ENCODE results near the gene LYRM7. TPM values are rescaled to one million over a fixed set of nuclear protein-coding genes. Genes with fewer than 3 reads are reported as not detected.
"Not testable (repeated sequence)": the region's sequence is repeated elsewhere in the genome, so short reads cannot be mapped to it uniquely, and the experiment has no call there.

The LYRM7 gene
- total RNA-seq: 7.7 TPM
- long read RNA-seq, full-length matches to known transcripts: 36 of 49 reads
- long read RNA-seq, partial matches to known transcripts: 3 of 49 reads
- long read RNA-seq, other reads (novel, unspliced or antisense): 10 of 49 reads

DNA sequence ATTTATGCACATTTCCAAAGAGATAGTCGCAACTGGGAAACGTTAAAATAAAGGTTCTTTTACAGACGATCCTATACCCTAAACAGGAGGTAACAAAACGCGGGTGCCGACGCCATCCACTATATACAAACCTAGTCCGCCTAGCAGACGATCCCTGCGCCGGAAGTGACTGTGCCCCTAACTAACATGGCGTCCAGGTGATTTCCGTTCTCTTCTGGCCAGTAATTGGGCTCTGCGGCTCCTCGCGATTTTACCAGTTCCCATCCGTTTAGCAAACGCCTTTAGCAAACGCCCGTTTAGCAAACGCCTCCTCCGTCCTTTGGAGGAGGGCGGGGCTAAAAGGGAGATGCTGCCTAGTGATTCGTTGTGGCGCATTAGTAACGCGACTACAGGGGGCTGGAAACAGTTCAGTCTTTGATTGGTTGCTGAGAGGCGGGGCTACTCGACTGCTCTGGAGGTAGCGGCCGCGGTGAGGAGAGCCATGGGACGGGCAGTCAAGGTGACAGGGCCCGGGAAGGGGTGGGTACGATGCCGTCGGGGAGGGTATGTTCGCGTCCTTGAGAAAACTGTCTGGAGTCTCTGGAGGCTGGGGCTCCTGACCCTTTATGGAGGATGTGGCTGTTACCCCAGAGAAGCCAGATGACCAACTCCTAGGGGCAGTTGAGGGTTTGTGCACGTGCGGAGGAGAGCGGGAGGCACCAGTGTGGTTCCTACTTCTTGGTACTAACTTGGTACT is at the start of gene LYRM7:
TSS of gene LYRM7 (plus strand) at position 405 of the 736 bp plus-strand sequence. CDS start at position 482, 77 bp downstream.
- DNase-seq (ENCODE audit: low spot score): peak; percentile 93

DNA sequence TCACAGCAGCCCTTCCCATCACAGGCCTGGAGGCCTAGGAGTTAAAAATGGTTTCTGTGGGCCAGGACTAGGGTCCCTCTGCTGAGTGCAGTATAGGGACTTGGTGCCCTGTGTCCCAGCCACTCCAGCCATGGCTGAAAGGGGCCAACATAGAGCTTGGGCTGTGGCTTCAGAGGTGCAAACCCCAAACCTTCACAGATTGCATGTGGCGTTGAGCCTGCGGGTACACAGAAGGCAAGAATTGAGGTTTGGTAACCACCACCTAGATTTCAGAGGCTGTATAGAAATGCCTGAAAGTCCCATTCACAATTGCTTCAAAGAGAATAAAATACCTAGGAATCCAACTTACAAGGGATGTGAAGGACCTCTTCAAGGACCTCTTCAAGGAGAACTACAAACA is 43.5 kb upstream of the LYRM7 start:
- DNase-seq (ENCODE audit: low spot score): not testable (repeated sequence)

DNA sequence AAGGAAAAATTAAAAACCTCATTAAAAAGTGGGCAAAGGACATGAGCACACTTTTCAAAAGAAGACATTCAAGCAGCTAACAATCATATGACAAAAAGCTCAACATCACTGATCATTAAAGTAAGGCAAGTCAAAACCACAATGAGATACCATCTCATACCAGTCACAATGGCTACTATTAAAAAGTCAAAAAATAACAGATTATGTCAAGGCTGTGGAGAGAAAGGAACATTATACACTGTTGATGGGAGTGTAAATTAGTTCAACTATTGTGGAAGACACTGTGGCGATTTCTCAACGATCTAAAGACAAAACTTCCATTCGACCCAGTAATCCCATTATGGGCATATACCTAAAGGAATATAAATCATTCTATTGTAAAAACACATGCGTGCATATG is 41.4 kb upstream of the LYRM7 start:
- DNase-seq (ENCODE audit: low spot score): no peak

DNA sequence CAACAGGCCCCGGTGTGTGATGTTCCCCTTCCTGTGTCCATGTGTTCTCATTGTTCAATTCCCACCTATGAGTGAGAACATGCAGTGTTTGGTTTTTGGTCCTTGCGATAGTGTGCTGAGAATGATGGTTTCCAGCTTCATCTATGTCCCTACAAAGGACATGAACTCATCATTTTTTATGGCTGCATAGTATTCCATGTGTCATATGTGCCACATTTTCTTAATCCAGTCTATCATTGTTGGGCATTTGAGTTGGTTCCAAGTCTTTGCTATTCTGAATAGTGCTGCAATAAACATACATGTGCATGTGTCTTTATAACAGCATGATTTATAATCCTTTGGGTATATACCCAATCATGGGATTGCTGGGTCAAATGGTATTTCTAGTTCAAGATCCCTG is 37.7 kb upstream of the LYRM7 start:
- not testable (repeated sequence) for DNase-seq (ENCODE audit: low spot score)

DNA sequence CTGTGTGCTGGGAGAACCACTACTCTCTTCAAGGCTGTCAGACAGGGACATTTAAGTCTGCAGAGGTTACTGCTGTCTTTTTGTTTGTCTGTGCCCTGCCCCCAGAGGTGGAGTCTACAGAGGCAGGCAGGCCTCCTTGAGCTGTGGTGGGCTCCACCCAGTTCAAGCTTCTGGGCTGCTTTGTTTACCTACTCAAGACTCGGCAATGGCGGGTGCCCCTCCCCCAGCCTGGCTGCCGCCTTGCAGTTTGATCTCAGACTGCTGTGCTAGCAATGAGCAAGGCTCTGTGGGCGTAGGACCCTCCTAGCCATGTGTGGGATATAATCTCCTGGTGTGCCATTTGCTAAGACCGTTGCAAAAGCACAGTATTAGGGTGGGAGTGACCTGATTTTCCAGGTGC is 32.3 kb upstream of the LYRM7 start:
- DNase-seq (ENCODE audit: low spot score): not testable (repeated sequence)

DNA sequence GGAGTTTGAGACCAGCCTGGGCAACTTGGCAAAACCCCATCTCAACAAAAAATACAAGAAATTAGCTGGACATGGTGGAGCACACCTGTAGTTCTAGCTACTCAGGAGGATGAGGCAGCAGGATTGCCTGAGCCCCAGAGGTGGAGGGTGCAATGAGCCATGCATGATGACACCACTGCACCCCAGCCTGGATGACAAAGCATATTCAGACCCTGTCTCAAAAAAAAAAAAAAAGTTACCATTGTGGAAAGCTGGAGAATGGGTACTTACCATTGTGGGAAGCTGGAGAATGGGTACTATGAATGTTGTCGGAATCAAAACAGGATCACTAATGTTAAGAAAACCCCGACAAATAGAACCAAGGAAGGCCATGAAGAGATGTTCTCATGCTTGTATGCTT is 31.4 kb upstream of the LYRM7 start:
- no peak for DNase-seq (ENCODE audit: low spot score)

DNA sequence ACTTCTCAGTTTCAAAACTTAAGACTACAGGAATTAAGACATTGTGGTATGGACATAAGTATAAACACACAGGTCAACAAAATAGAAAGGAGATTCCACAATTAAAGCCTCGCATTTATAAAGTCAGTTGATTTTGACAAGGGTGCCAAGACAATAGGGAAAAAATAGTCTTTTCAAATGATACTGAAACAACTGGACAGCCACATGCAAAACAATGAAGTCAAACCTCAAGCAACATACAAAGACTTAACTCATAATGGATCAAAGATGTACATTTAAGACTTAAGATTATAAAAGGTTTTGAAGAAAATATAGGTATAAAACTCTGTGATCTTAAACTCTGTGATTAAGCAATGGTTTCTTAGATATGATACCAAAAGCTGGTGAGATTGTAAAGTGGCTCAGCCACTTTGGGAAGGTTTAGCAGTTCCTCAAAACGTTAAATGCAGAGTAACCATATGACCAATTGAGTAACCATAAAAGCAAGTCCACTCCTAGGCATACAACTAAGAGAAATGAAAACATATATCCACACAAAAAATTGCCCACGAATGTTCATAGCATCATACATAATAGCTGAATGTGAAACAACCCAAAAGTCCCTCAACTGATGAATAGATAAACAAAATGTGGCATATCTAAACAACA is 27.6 kb upstream of the LYRM7 start:
- no peak for DNase-seq (ENCODE audit: low spot score)

DNA sequence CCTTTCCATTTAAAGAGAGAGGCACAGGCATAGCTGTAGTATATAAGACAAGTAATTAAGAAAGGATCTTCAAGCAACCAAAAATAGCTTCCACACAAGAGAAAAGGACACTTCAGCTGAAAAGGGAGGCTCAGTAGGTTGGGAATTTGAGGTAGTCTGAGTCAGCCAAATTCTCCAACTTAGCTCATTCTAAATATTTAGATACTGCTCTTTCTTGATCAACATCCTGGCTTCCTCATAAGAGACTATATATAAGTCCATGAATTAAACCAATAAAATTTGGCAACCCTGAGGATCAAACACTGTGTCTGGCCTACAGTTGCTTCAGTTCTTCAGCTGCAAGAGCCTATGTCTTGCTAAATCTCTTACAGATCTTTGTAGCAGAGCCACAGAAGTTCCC is 23.5 kb upstream of the LYRM7 start:
- DNase-seq (ENCODE audit: low spot score): no peak

DNA sequence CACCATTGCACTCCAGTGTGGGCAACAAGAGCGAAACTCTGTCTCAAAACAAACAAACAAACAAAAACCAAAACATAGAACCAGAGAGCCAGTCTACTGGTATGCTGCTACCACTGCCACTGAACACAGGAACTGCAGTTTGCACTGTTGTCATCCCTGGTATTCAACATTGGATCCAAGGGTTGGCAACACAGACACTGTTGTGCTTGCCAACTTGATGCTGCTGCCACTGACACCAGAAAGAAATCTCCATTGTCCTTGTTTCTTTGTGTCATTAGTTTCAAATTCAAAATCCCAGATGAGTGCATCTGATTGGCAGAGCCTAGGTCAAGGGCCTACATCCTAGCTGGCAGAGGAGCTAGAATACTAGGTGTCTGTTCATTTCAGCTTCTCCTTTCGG is 21.9 kb upstream of the LYRM7 start:
- no peak for DNase-seq (ENCODE audit: low spot score)

DNA sequence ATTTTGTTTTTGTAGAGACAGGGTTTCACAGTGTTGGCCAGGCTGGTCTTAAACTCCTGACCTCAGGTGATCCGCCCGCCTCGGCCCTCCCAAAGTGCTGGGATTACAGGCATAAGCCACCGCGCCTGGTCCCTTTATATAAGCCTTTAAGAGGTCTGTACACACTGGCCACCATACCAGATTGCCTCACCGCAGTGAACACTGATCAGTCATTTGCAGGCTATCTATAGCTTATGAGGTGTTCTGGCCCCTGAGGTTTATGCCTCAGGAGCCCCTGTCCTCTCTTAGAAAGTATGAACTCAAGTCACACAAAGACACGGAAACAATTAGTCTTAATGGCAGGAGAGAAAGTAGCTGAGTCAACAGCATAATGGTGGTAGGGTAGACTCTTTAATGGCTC is 20.3 kb upstream of the LYRM7 start:
- DNase-seq (ENCODE audit: low spot score): no peak

DNA sequence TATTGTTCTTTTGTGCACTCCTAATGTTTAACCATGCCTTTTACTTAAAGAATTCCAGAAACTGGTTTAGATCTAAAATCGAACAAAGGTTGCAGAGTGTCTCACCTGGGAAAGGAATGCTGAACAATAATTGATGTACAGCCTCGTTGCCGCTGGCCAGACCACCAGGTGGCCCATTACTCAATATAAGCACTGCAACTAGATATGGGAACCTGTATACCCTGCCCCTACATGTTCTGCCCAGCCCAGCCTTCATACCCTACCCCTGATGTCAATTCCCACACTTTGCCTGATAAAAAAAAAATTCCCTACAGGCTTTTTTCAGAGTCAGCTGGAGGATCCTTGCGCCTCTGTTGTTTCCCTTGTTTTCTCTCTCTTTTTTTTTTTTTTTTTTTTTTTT is 19.5 kb upstream of the LYRM7 start:
- no peak for DNase-seq (ENCODE audit: low spot score)

DNA sequence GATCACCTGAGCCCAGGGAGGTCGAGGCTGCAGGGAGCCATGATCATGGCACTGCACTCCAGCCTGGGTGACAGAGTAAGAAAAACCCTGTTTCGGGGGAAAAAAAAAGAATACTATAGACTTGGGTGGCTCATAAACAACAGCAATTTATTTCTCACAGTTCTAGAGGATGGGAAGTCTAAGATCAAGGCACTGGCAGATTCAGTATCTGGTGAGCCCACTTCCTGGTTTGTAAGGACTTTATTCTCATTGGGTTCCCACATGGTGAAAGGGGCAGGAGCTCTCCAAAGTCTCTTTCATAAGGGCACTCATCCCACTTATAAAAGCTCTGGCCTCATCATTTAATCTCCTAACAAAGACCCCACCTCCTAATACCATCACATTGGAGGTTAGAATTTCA is 14.4 kb upstream of the LYRM7 start:
- no peak for DNase-seq (ENCODE audit: low spot score)

DNA sequence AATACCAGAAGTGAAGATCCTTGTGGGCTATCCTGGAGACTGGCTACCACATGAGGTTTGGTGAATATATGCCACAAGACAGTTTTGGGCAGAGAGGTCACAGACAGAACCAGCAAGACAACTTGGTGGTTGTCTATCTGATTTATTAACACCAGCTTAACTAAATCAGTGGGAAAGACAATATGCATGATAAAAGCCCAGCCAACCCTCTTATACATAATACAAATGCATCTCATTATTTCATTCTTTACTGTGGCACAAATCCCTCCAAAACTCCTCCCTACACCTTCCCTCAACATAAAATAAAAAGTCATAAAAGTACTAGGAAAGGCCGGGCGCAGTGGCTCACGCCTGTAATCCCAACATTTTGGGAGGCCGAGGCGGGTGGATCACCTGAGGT is 13.8 kb upstream of the LYRM7 start:
- no peak for DNase-seq (ENCODE audit: low spot score)

DNA sequence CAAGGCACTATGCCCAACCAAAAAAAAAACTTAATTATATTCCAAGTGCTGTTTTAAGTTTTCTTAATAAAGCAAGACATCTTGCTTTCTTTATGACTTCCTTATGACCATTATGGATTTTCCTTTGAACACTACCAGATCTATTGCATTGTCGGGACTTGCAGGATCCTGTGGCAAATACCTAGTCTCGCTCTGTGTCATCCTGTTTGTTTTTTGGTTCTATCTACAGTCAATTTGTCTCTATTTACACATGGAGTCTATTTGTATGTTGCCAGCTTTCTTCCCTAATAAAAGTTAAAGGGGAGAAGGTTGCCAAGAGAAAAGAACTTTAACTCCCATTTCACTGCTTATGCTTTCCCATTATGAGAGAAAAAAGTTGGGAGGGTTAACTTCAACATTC is 10.6 kb upstream of the LYRM7 start:
- no peak for DNase-seq (ENCODE audit: low spot score)

DNA sequence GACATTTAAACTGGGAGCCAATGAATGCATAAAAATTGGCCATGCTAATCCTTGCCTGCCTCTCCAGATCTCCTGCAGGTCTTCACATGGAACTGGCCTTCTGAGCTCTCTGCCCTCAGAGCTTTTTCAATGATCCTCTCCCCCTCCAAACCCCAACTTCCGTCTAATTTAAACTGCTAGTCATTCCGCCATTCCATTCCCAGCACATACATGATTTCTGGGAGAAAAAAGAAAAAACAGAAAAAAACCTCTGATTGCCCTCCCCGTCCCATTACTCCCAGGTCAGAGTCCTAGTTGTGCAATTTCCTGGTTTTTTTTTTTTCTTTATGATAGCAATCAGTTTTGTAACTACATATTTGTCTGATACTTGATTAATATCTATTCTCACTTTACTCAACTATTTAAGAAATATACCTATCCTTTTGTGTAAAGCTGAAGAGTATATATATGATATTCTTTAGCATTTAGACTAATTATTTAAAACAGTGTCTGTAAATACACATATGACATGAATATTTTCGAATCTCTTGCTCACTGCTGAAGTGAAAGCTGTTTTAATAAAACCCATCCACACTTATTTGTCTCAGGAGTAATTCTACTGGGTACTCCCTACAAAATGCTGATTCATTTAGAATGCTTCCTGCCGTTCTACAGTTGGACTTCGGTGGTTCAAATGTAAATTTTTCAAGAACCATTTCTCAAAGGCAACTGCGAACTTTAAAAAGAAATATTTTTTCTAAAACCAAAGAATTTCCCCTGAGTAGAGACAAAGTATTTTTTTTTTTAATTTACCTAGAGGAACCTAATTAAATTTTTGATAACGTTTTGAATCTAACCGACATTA is 7.2 kb upstream of the LYRM7 start:
- DNase-seq (ENCODE audit: low spot score): no peak

DNA sequence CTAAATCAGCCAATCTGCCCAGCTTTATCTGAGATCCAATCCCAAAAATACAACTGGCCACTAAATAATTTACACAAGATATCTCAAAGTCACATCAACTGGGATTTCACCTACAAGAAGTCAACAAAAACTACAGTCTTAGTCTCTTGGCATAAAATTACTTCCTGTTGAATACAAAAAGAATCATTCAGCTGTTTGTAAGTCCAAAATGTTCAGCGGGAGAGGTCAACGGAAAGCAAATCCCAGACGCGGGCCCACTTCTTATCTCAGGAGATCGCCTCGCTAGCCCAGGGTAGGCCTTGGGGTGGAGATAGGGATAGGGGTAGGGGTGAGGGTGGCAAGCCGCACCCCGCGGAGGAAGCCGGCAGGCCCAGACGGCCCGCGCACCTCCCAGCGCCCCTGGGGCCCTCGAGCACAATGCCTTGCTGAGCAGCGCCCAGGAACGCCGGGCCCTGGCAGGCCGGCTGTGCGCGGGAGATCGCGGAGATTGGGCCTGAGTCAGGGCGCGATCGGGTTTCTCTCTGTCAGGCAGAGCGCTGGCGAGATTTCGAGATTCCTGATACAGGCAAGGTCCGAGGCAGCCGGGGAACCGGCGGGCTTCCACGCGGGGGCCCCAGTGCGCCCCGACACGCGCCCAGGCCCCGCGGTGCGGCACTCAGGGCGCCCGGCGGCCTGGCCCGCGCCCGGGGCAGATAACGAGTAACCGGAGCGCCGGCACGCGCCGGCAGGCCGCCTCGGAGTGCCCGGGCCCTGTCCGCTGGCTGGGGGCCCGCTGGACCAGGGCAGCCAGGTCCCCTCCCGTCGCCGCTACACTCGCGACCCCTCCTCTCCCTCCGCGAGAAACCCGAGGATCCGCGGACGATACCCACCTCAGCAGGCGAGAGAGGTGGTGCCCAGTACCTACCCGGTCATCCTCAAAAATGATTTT is 6.3 kb upstream of the LYRM7 start:
- peak; percentile 91 for DNase-seq (ENCODE audit: low spot score)

DNA sequence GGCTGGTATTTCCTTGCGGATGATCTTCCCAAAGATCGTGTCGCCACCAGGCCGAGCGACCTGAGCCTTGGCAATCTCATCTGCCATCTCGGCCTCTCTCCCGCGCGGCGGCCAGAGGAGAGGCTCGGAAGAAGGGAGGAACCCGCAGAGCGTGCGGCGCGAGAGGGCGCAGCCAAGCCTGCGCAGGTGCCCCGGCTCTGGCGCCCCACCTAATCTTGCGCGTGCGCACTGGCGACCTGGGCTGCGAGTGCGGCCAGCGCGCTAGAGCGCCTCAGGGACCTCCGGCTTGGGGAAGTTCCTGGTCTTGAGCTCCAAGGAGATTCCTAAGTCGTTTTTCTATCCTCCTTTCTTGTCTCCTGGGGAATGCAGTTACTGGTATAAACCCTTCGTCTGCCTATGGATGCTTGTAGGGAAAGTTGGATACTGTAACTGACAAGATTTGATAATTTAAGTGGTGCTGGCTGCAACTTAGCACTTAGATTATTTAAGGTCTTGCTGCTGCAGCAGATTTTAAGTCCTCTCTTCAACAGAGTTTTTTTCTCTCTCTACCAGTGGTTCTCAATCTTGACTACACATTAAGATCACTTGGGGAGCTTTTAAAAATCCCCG is 5.5 kb upstream of the LYRM7 start, which contains the start of gene HINT1:
TSS of gene HINT1 (minus strand) at position 138 of the 609 bp plus-strand sequence. CDS start at position 87, 51 bp downstream.
- DNase-seq (ENCODE audit: low spot score): peak; percentile 97

DNA sequence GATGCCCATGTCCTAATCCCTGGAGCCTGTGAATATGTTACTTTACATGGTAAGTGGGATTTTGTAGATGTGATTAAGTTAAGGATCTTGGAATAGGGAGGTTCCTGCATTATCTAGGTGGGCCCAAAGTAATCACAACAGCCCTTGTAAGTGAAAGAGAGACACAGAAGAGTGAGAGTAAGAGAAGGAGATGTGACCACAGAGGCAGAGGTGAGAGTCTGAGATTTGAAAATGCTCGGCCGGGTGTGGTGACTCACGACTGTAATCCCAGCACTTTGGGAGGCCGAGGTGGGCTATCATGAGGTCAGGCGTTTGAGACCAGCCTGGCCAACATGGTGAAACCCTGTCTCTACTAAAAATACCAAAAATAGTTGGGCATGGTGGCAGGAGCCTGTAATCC is 3.1 kb upstream of the LYRM7 start:
- no peak for DNase-seq (ENCODE audit: low spot score)

DNA sequence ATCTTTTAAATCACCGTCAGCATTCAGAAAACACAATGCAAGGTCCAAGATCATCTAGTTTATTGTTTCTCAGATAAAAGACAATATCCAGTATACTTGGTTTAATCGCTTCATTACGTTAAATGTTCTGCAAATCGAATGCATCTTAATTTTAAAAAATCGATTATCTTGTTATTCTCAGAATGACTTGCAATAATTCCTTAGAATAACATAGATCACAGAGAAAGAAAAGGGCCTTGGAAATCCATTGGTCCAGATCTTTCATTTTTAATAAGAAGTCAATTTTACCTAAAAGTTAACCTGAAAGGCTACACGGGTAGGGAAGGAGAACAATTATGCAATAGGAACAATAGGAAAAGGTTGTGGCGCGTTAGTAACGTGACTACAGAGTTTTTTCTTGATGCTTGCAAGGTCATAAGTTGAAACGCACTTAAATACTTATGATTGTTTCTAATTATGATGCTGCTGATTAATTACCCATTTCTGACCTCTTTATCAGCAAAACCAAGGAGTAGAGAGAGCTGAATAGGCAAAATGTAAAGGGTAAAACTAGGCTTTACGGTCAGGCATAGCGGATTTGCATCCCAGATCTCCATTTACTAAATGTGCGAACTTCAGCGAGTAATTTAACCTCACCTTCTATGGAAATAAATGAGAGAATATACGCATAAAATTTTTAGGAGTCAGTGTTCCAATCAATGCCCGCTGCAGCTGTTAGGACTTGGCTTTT is 769 bp upstream of the LYRM7 start:
- DNase-seq (ENCODE audit: low spot score): no peak

All from mesenteric fat pad (tissue), 1 donor.